ENCODE measurements around the gene RMRP.
A peak's percentile ranks its signal among the peaks of the same experiment; 100 is the strongest.
"Not testable (repeated sequence)": the region's sequence is repeated elsewhere in the genome, so short reads cannot be mapped to it uniquely, and the experiment has no call there.

Gene RMRP

DNA sequence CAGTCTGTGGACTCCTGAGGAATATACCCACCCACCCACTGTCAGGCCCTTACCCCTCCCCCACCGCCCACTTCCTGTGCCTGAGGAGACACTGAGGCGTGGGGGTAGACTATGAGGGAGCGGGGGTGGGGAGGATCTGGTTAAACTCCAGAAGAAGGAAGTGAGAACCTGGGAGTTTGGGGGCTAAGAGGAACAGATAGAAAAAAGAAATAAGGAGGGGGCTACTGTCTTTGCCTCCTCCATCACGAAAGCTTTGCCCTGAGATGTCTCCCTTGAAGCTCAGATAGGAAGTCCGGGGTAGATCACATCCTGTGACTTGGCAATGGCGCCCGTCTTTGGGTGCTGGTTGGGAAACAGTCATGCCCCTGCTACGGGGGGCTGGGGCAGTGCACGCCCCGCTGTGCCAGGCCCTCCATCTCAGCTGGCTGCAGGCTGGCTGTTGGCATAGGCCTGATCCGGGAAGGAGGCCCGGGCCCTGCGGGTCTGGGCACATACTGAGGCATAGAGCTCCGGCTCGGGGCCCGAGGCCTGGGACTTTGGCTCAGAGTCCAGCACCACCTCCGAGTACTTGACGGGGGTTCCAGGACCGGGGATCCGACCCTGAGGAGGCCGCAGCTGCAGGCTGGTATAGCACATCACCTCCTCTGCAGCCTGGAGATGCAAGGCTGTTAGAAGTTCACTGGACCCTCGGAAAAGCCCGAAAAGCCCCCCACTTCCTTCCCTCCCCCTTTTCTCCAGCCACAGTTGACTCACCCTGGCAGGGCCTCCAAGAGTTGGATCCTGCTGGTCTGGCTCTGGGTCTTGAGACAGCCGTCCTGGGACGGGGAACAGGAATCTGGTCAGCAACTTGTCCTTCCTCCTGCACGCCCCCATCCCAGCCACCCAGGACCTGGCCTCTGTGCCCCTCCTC is 8.1 kb downstream of the RMRP start:
- no peak overlapping the region for H3K9ac ChIP-seq (ENCODE audit: insufficient read length)
- no peak overlapping the region for H3K27ac ChIP-seq

GRCh38 chr9:35646533-35647265 is 11.1 kb downstream of the RMRP start:
- TF ChIP-seq EZH2 (IDR thresholded peaks at IDR 0.05) (no peak), FOXP2 (optimal IDR thresholded peaks at IDR 0.05; ENCODE audit: control extremely low read depth, extremely low read length, insufficient read depth) (no peak), POLR2AphosphoS5 (IDR thresholded peaks at IDR 0.05; ENCODE audit: borderline replicate concordance, low read depth, low read length) (peak; percentile 69)
- Histone ChIP-seq H3K27ac (no peak overlapping the region), H3K36me3 (ENCODE audit: insufficient read depth, low read length) (no peaks in the 10 kb centered on the region), H3K9ac (ENCODE audit: insufficient read length) (peak overlapping the region; percentile 56), H3K9me3 (ENCODE audit: low read depth, low read length) (no peaks in the 10 kb centered on the region), H3K4me3 (peak overlapping the region; percentile 79)
- DNase-seq (ENCODE audit: low read depth, low spot score), result no peak

More for the DNA sequence above, 8.1 kb downstream of the RMRP start:
- Histone ChIP-seq H3K36me3 (ENCODE audit: insufficient read depth, low read length) (no peaks in the 10 kb centered on the region), H3K9me3 (ENCODE audit: low read depth, low read length) (no peaks in the 10 kb centered on the region), H3K4me3 (no peak overlapping the region)
- no peak for DNase-seq (ENCODE audit: low read depth, low spot score)
- TF ChIP-seq EZH2 (IDR thresholded peaks at IDR 0.05) (no peak), POLR2AphosphoS5 (IDR thresholded peaks at IDR 0.05; ENCODE audit: borderline replicate concordance, low read depth, low read length) (no peak), FOXP2 (optimal IDR thresholded peaks at IDR 0.05; ENCODE audit: control extremely low read depth, extremely low read length, insufficient read depth) (no peak)

- Histone ChIP-seq H3K36me3 (ENCODE audit: insufficient read depth, low read length) (no peaks in the 10 kb centered on the region), H3K27ac (no peak overlapping the region), H3K9me3 (ENCODE audit: low read depth, low read length) (no peaks in the 10 kb centered on the region), H3K9ac (ENCODE audit: insufficient read length) (peak overlapping the region; percentile 56), H3K4me3 (peak overlapping the region; percentile 79)
- DNase-seq (ENCODE audit: low read depth, low spot score), result no peak
- TF ChIP-seq EZH2 (IDR thresholded peaks at IDR 0.05), result no peak
- no peak for TF ChIP-seq FOXP2 (optimal IDR thresholded peaks at IDR 0.05; ENCODE audit: control extremely low read depth, extremely low read length, insufficient read depth)
- TF ChIP-seq POLR2AphosphoS5 (IDR thresholded peaks at IDR 0.05; ENCODE audit: borderline replicate concordance, low read depth, low read length), result no peak
Observed at GRCh38 chr9:35646153-35646532, 11.7 kb downstream of the RMRP start.

GRCh38 chr9:35645736-35646135 is 12.1 kb downstream of the RMRP start:
- not testable (repeated sequence) for DNase-seq (ENCODE audit: low read depth, low spot score); H3K9me3 ChIP-seq (ENCODE audit: low read depth, low read length); H3K36me3 ChIP-seq (ENCODE audit: insufficient read depth, low read length); H3K27ac ChIP-seq; H3K9ac ChIP-seq (ENCODE audit: insufficient read length); H3K4me3 ChIP-seq

GRCh38 chr9:35643046-35643445 is 14.8 kb downstream of the RMRP start:
- no peak for DNase-seq (ENCODE audit: low read depth, low spot score)
- Histone ChIP-seq H3K4me3 (no peak overlapping the region), H3K9me3 (ENCODE audit: low read depth, low read length) (no peaks in the 10 kb centered on the region), H3K36me3 (ENCODE audit: insufficient read depth, low read length) (no peaks in the 10 kb centered on the region), H3K9ac (ENCODE audit: insufficient read length) (no peak overlapping the region), H3K27ac (no peak overlapping the region)
- TF ChIP-seq POLR2AphosphoS5 (IDR thresholded peaks at IDR 0.05; ENCODE audit: borderline replicate concordance, low read depth, low read length) (no peak), FOXP2 (optimal IDR thresholded peaks at IDR 0.05; ENCODE audit: control extremely low read depth, extremely low read length, insufficient read depth) (no peak), EZH2 (IDR thresholded peaks at IDR 0.05) (no peak)

DNA sequence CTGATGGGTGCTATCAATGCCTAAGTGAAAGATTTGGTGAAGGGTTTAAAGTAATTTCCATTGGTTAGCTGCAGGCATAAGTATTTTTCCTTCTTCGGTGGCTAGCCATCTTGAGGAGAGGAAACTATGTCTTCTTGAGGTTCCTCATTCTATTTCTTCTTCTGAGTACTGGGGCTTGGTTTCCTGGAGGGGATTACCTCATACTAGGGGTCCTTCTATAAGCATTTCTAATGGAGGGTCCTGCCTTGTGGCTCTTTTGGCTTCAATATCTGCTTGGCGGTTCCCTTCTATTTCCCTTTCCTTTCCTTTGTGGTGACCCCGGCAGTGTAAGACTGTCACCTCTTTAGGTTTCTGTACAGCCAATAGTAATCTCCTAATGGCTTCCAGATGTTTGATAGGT is 16.3 kb downstream of the RMRP start:
- DNase-seq (ENCODE audit: low read depth, low spot score); H3K36me3 ChIP-seq (ENCODE audit: insufficient read depth, low read length); H3K27ac ChIP-seq; H3K9me3 ChIP-seq (ENCODE audit: low read depth, low read length); H3K9ac ChIP-seq (ENCODE audit: insufficient read length); H3K4me3 ChIP-seq: not testable (repeated sequence)

GRCh38 chr9:35640431-35640830 is 17.4 kb downstream of the RMRP start:
- H3K36me3 ChIP-seq (ENCODE audit: insufficient read depth, low read length); H3K9ac ChIP-seq (ENCODE audit: insufficient read length); H3K27ac ChIP-seq; H3K4me3 ChIP-seq; H3K9me3 ChIP-seq (ENCODE audit: low read depth, low read length); DNase-seq (ENCODE audit: low read depth, low spot score): not testable (repeated sequence)

- no peak for DNase-seq (ENCODE audit: low read depth, low spot score)
- H3K4me3 ChIP-seq, result no peak overlapping the region
- H3K9ac ChIP-seq (ENCODE audit: insufficient read length), result no peak overlapping the region
- TF ChIP-seq POLR2AphosphoS5 (IDR thresholded peaks at IDR 0.05; ENCODE audit: borderline replicate concordance, low read depth, low read length) (no peak), EZH2 (IDR thresholded peaks at IDR 0.05) (no peak), FOXP2 (optimal IDR thresholded peaks at IDR 0.05; ENCODE audit: control extremely low read depth, extremely low read length, insufficient read depth) (no peak)
- no peak overlapping the region for H3K27ac ChIP-seq
- no peaks in the 10 kb centered on the region for H3K36me3 ChIP-seq (ENCODE audit: insufficient read depth, low read length)
- no peaks in the 10 kb centered on the region for H3K9me3 ChIP-seq (ENCODE audit: low read depth, low read length)
Observed at GRCh38 chr9:35639631-35640030, 18.2 kb downstream of the RMRP start.

- H3K36me3 ChIP-seq (ENCODE audit: insufficient read depth, low read length); H3K9ac ChIP-seq (ENCODE audit: insufficient read length); H3K27ac ChIP-seq; H3K4me3 ChIP-seq; DNase-seq (ENCODE audit: low read depth, low spot score); H3K9me3 ChIP-seq (ENCODE audit: low read depth, low read length): not testable (repeated sequence)
Observed at GRCh38 chr9:35639225-35639624, 18.6 kb downstream of the RMRP start.

- not testable (repeated sequence) for H3K9me3 ChIP-seq (ENCODE audit: low read depth, low read length); H3K36me3 ChIP-seq (ENCODE audit: insufficient read depth, low read length); DNase-seq (ENCODE audit: low read depth, low spot score); H3K9ac ChIP-seq (ENCODE audit: insufficient read length); H3K4me3 ChIP-seq; H3K27ac ChIP-seq
Observed at GRCh38 chr9:35638751-35639150, 19.1 kb downstream of the RMRP start.

GRCh38 chr9:35637427-35637955 is 20.3 kb downstream of the RMRP start:
- H3K27ac ChIP-seq; H3K9me3 ChIP-seq (ENCODE audit: low read depth, low read length); DNase-seq (ENCODE audit: low read depth, low spot score); H3K36me3 ChIP-seq (ENCODE audit: insufficient read depth, low read length); H3K9ac ChIP-seq (ENCODE audit: insufficient read length); H3K4me3 ChIP-seq: not testable (repeated sequence)

- not testable (repeated sequence) for H3K9ac ChIP-seq (ENCODE audit: insufficient read length); DNase-seq (ENCODE audit: low read depth, low spot score); H3K27ac ChIP-seq
Observed at GRCh38 chr9:35636877-35637246, 21.0 kb downstream of the RMRP start.

More at GRCh38 chr9:35636877-35637246, 21.0 kb downstream of the RMRP start:
- not testable (repeated sequence) for H3K4me3 ChIP-seq; H3K9me3 ChIP-seq (ENCODE audit: low read depth, low read length); H3K36me3 ChIP-seq (ENCODE audit: insufficient read depth, low read length)

All from SK-N-MC (cell line).